Activated CD4-positive, alpha-beta T cell treated with anti-CD3 and anti-CD28 coated beads, Interleukin-2, amount 10 ng/mL, durations not matched to agents 24 days and 14 days (primary cell): ENCODE data around the gene VPS8. TPM values are rescaled to one million over a fixed set of nuclear protein-coding genes. Genes with fewer than 3 reads are reported as not detected.
A peak's percentile ranks its signal among the peaks of the same experiment; 100 is the strongest.

Experiments
- DNase-seq: peaks from one replicate; pipeline ENCODE4 v3.0.0; 2022
- H3K27ac Mint-ChIP-seq: one replicate; pipeline ENCODE4 v1.8.0; 2022; ENCODE audit warnings: mild to moderate bottlenecking, mixed read lengths
- H3K27me3 Mint-ChIP-seq: one replicate; pipeline ENCODE4 v1.8.0; 2022; ENCODE audit warnings: mixed read lengths
- H3K36me3 Mint-ChIP-seq: one replicate; pipeline ENCODE4 v1.8.0; 2022; ENCODE audit warnings: low read depth, mild to moderate bottlenecking, mixed read lengths
- H3K4me1 Mint-ChIP-seq: one replicate; pipeline ENCODE4 v1.8.0; 2021; ENCODE audit warnings: mixed read lengths
- H3K4me3 Mint-ChIP-seq: one replicate; pipeline ENCODE4 v1.8.0; 2022; ENCODE audit warnings: mild to moderate bottlenecking, moderate library complexity, mixed read lengths
- H3K9me3 Mint-ChIP-seq: one replicate; pipeline ENCODE4 v1.8.0; 2021; ENCODE audit warnings: mixed read lengths
- intact Hi-C: fragments of 100-400 bp; cut with micrococcal nuclease; formaldehyde crosslinking; loops from one replicate; pipeline ENCODE4 v1.15.1; 2023
- total RNA-seq: library from RNA; stranded (reverse); gene quantifications from 2 replicates; pipeline ENCODE4 v1.2.3, GENCODE V29; 2022

The VPS8 gene
- total RNA-seq, 1 donor from 2014 or later, result 33.6 TPM

- peak; percentile 93 for DNase-seq
- Mint-ChIP-seq H3K9me3 (no peaks in the 10 kb centered on the region), H3K27ac (no peak overlapping the region), H3K4me3 (no peak overlapping the region), H3K36me3 (no peaks in the 10 kb centered on the region), H3K4me1 (no peaks in the 10 kb centered on the region), H3K27me3 (peaks cover 17% of the 10 kb centered on the region)
- intact Hi-C loops, result loop anchor here (1.0 kb wide), 1 partner anchor 216 kb away; the partner anchor contains the start of gene EPHB3
Observed at GRCh38 chr3:184777566-184778356, 34.2 kb upstream of the VPS8 start.

- no peak overlapping the region for H3K27ac Mint-ChIP-seq
- peaks cover 17% of the 10 kb centered on the region for H3K27me3 Mint-ChIP-seq
- intact Hi-C loops, result no loop called here
- no peaks in the 10 kb centered on the region for H3K9me3 Mint-ChIP-seq
- no peak overlapping the region for H3K4me3 Mint-ChIP-seq
- no peaks in the 10 kb centered on the region for H3K36me3 Mint-ChIP-seq
- DNase-seq, result no peak
- no peaks in the 10 kb centered on the region for H3K4me1 Mint-ChIP-seq
Observed at GRCh38 chr3:184778426-184779332, 33.3 kb upstream of the VPS8 start.

GRCh38 chr3:184780981-184781515 is 30.9 kb upstream of the VPS8 start:
- intact Hi-C loops, result no loop called here
- Mint-ChIP-seq H3K27ac (no peak overlapping the region), H3K9me3 (no peaks in the 10 kb centered on the region), H3K4me3 (no peak overlapping the region), H3K36me3 (no peaks in the 10 kb centered on the region), H3K27me3 (peaks cover 14% of the 10 kb centered on the region), H3K4me1 (peaks cover 12% of the 10 kb centered on the region)
- no peak for DNase-seq

GRCh38 chr3:184781801-184782200 is 30.2 kb upstream of the VPS8 start:
- H3K27me3 Mint-ChIP-seq, result peaks cover 11% of the 10 kb centered on the region

GRCh38 chr3:184783319-184783718 is 28.6 kb upstream of the VPS8 start:
- peaks cover 16% of the 10 kb centered on the region for H3K4me1 Mint-ChIP-seq
- no peak overlapping the region for H3K4me3 Mint-ChIP-seq
- H3K36me3 Mint-ChIP-seq, result no peaks in the 10 kb centered on the region
- H3K27me3 Mint-ChIP-seq, result peaks cover 8% of the 10 kb centered on the region
- no peak overlapping the region for H3K27ac Mint-ChIP-seq
- intact Hi-C loops, result no loop called here
- no peak for DNase-seq
- no peaks in the 10 kb centered on the region for H3K9me3 Mint-ChIP-seq

More at GRCh38 chr3:184781801-184782200, 30.2 kb upstream of the VPS8 start:
- no peak overlapping the region for H3K27ac Mint-ChIP-seq
- no peak for DNase-seq
- H3K9me3 Mint-ChIP-seq, result no peaks in the 10 kb centered on the region
- H3K4me3 Mint-ChIP-seq, result no peak overlapping the region
- intact Hi-C loops, result no loop called here
- peaks cover 16% of the 10 kb centered on the region for H3K4me1 Mint-ChIP-seq
- no peaks in the 10 kb centered on the region for H3K36me3 Mint-ChIP-seq

- Mint-ChIP-seq H3K4me1 (peaks cover 16% of the 10 kb centered on the region), H3K27ac (no peak overlapping the region), H3K9me3 (no peaks in the 10 kb centered on the region), H3K36me3 (no peaks in the 10 kb centered on the region), H3K27me3 (peaks cover 5% of the 10 kb centered on the region), H3K4me3 (no peak overlapping the region)
- intact Hi-C loops, result no loop called here
- DNase-seq, result no peak
Observed at GRCh38 chr3:184784731-184785500, 27.1 kb upstream of the VPS8 start.

- no peak for DNase-seq
- peaks cover 3% of the 10 kb centered on the region for H3K27me3 Mint-ChIP-seq
- H3K4me1 Mint-ChIP-seq, result peaks cover 16% of the 10 kb centered on the region
- H3K27ac Mint-ChIP-seq, result no peak overlapping the region
- H3K36me3 Mint-ChIP-seq, result no peaks in the 10 kb centered on the region
- intact Hi-C loops, result no loop called here
- H3K4me3 Mint-ChIP-seq, result no peak overlapping the region
- H3K9me3 Mint-ChIP-seq, result no peaks in the 10 kb centered on the region
Observed at GRCh38 chr3:184785890-184786279, 26.1 kb upstream of the VPS8 start.

- intact Hi-C loops, result no loop called here
- no peak overlapping the region for H3K27ac Mint-ChIP-seq
- H3K4me1 Mint-ChIP-seq, result peaks cover 16% of the 10 kb centered on the region
- H3K36me3 Mint-ChIP-seq, result no peaks in the 10 kb centered on the region
- no peaks in the 10 kb centered on the region for H3K9me3 Mint-ChIP-seq
- H3K4me3 Mint-ChIP-seq, result no peak overlapping the region
- DNase-seq, result peak; percentile 66
- peaks cover 3% of the 10 kb centered on the region for H3K27me3 Mint-ChIP-seq
Observed at GRCh38 chr3:184786280-184786941, 25.6 kb upstream of the VPS8 start.

GRCh38 chr3:184788751-184789150 is 23.2 kb upstream of the VPS8 start:
- H3K4me3 Mint-ChIP-seq, result no peak overlapping the region
- H3K36me3 Mint-ChIP-seq, result no peaks in the 10 kb centered on the region
- H3K27me3 Mint-ChIP-seq, result peaks cover 14% of the 10 kb centered on the region
- intact Hi-C loops, result no loop called here
- no peak for DNase-seq
- H3K4me1 Mint-ChIP-seq, result peaks cover 16% of the 10 kb centered on the region
- H3K9me3 Mint-ChIP-seq, result no peaks in the 10 kb centered on the region
- H3K27ac Mint-ChIP-seq, result no peak overlapping the region

- Mint-ChIP-seq H3K36me3 (no peaks in the 10 kb centered on the region), H3K9me3 (no peaks in the 10 kb centered on the region), H3K4me3 (no peak overlapping the region), H3K27ac (no peak overlapping the region), H3K4me1 (peaks cover 16% of the 10 kb centered on the region), H3K27me3 (peaks cover 14% of the 10 kb centered on the region)
- DNase-seq, result no peak
- intact Hi-C loops, result no loop called here
Observed at GRCh38 chr3:184789314-184789998, 22.5 kb upstream of the VPS8 start.

GRCh38 chr3:184791171-184791570 is 20.8 kb upstream of the VPS8 start:
- no peaks in the 10 kb centered on the region for H3K36me3 Mint-ChIP-seq
- peaks cover 17% of the 10 kb centered on the region for H3K27me3 Mint-ChIP-seq
- intact Hi-C loops, result no loop called here
- no peak for DNase-seq
- H3K4me3 Mint-ChIP-seq, result no peak overlapping the region
- peaks cover 3% of the 10 kb centered on the region for H3K4me1 Mint-ChIP-seq
- no peaks in the 10 kb centered on the region for H3K9me3 Mint-ChIP-seq
- no peak overlapping the region for H3K27ac Mint-ChIP-seq

- Mint-ChIP-seq H3K36me3 (no peaks in the 10 kb centered on the region), H3K9me3 (no peaks in the 10 kb centered on the region), H3K4me1 (no peaks in the 10 kb centered on the region), H3K27ac (no peak overlapping the region), H3K4me3 (no peak overlapping the region), H3K27me3 (peaks cover 38% of the 10 kb centered on the region)
- intact Hi-C loops, result loop anchor here (5.0 kb wide), 1 partner anchor 807 kb away; no protein-coding TSS in a partner anchor
- no peak for DNase-seq
Observed at GRCh38 chr3:184795522-184796190, 16.3 kb upstream of the VPS8 start.
